ENCODE data around the gene TIGD6. TPM values are rescaled to one million over a fixed set of nuclear protein-coding genes. Genes with fewer than 3 reads are reported as not detected.

Gene TIGD6
- total and polyA plus RNA-seq, 2 experiments from 2014 or later, result 1.4 to 2.1 TPM

DNA sequence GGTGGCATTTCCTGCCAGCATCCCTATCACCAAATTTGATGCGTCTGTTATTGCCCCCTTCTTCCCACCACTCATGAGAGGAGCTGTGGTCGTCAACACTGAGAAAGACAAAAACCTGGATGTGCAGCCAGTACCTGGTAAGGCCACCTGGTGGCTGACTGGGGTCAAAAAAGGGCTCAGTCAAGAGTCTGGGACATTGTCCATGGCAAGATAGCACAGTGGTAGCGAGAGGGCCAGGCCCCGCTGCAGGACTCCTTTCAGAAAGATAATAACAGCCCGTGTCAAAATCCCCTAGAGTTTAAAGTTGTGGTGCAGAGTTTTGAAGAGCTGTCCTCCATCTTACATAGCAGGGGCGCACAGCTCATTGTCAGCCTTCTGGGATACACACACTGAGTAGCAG is 45.1 kb upstream of the TIGD6 start:
- H3K4me2 ChIP-seq, result no peak overlapping the region
- TF ChIP-seq STAT1 (IDR thresholded peaks at IDR 0.05; ENCODE audit: unreplicated experiment), result no peak
- TF ChIP-seq, protein P1, sequence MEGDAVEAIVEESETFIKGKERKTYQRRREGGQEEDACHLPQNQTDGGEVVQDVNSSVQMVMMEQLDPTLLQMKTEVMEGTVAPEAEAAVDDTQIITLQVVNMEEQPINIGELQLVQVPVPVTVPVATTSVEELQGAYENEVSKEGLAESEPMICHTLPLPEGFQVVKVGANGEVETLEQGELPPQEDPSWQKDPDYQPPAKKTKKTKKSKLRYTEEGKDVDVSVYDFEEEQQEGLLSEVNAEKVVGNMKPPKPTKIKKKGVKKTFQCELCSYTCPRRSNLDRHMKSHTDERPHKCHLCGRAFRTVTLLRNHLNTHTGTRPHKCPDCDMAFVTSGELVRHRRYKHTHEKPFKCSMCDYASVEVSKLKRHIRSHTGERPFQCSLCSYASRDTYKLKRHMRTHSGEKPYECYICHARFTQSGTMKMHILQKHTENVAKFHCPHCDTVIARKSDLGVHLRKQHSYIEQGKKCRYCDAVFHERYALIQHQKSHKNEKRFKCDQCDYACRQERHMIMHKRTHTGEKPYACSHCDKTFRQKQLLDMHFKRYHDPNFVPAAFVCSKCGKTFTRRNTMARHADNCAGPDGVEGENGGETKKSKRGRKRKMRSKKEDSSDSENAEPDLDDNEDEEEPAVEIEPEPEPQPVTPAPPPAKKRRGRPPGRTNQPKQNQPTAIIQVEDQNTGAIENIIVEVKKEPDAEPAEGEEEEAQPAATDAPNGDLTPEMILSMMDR (conservative IDR thresholded peaks at IDR 0.05; ENCODE audit: low read depth in 2 of 2), result peak; percentile 49 to 52
- Mint-ChIP-seq H3K36me3 (ENCODE audit: low read depth) (peaks cover 83% of the 10 kb centered on the region), H3K4me3 (no peak overlapping the region), H3K27ac (peak overlapping the region; percentile 75; the same call in 1 of the 2 replicates), H3K9me3 (no peaks in the 10 kb centered on the region), H3K27me3 (ENCODE audit: insufficient read depth, low read depth, poor library complexity) (peaks cover 2% of the 10 kb centered on the region), H3K4me1 (peaks cover 4% of the 10 kb centered on the region)
- H3K9me2 ChIP-seq (ENCODE audit: insufficient read depth), result no peaks in the 10 kb centered on the region
- peak; percentile 72 for ATAC-seq
- H3K27ac ChIP-seq (ENCODE audit: low read depth), result no peak overlapping the region
- no peak overlapping the region for H3K4me3 ChIP-seq
- no peaks in the 10 kb centered on the region for H3F3A ChIP-seq (replicated peaks; ENCODE audit: low read depth)
- no peaks in the 10 kb centered on the region for H3K27me3 ChIP-seq (ENCODE audit: insufficient read depth)
- H3K4me1 ChIP-seq (ENCODE audit: insufficient read depth), result no peaks in the 10 kb centered on the region
- no peaks in the 10 kb centered on the region for H3K79me2 ChIP-seq (replicated peaks; ENCODE audit: insufficient read depth)
- H2AFZ ChIP-seq, result no peak overlapping the region
- peak; percentile 46 for DNase-seq (ENCODE audit: low spot score)
- peaks cover 40% of the 10 kb centered on the region for H3K36me3 ChIP-seq (ENCODE audit: insufficient read depth)
- peaks cover 11% of the 10 kb centered on the region for H4K20me1 ChIP-seq (replicated peaks; ENCODE audit: insufficient read depth)

- Histone ChIP-seq H3K9me2 (ENCODE audit: insufficient read depth) (no peaks in the 10 kb centered on the region), H3K27me3 (ENCODE audit: insufficient read depth) (no peaks in the 10 kb centered on the region), H3K4me2 (no peak overlapping the region), H4K20me1 (replicated peaks; ENCODE audit: insufficient read depth) (peaks cover 11% of the 10 kb centered on the region), H3K27ac (ENCODE audit: low read depth) (no peak overlapping the region), H3K79me2 (replicated peaks; ENCODE audit: insufficient read depth) (no peaks in the 10 kb centered on the region), H3K4me1 (ENCODE audit: insufficient read depth) (no peaks in the 10 kb centered on the region), H3K4me3 (no peak overlapping the region), H3F3A (replicated peaks; ENCODE audit: low read depth) (no peaks in the 10 kb centered on the region), H2AFZ (no peak overlapping the region), H3K36me3 (ENCODE audit: insufficient read depth) (peaks cover 39% of the 10 kb centered on the region)
- peaks cover 80% of the 10 kb centered on the region for H3K36me3 Mint-ChIP-seq (ENCODE audit: low read depth)
- TF ChIP-seq JUNB (IDR thresholded peaks at IDR 0.05; ENCODE audit: unreplicated experiment) (no peak), NANOG (IDR thresholded peaks at IDR 0.05; ENCODE audit: borderline replicate concordance) (no peak), CREB1 (CRISPR knock-in tag; IDR thresholded peaks at IDR 0.05; ENCODE audit: low read depth) (no peak), POLR2AphosphoS5 (IDR thresholded peaks at IDR 0.05; ENCODE audit: low read depth) (no peak), EZH2phosphoT487 (IDR thresholded peaks at IDR 0.05; ENCODE audit: unreplicated experiment) (no peak)
- TF ChIP-seq, protein P2, sequence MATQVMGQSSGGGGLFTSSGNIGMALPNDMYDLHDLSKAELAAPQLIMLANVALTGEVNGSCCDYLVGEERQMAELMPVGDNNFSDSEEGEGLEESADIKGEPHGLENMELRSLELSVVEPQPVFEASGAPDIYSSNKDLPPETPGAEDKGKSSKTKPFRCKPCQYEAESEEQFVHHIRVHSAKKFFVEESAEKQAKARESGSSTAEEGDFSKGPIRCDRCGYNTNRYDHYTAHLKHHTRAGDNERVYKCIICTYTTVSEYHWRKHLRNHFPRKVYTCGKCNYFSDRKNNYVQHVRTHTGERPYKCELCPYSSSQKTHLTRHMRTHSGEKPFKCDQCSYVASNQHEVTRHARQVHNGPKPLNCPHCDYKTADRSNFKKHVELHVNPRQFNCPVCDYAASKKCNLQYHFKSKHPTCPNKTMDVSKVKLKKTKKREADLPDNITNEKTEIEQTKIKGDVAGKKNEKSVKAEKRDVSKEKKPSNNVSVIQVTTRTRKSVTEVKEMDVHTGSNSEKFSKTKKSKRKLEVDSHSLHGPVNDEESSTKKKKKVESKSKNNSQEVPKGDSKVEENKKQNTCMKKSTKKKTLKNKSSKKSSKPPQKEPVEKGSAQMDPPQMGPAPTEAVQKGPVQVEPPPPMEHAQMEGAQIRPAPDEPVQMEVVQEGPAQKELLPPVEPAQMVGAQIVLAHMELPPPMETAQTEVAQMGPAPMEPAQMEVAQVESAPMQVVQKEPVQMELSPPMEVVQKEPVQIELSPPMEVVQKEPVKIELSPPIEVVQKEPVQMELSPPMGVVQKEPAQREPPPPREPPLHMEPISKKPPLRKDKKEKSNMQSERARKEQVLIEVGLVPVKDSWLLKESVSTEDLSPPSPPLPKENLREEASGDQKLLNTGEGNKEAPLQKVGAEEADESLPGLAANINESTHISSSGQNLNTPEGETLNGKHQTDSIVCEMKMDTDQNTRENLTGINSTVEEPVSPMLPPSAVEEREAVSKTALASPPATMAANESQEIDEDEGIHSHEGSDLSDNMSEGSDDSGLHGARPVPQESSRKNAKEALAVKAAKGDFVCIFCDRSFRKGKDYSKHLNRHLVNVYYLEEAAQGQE (IDR thresholded peaks at IDR 0.05; ENCODE audit: unreplicated experiment), result no peak
- TF ChIP-seq, protein P3, sequence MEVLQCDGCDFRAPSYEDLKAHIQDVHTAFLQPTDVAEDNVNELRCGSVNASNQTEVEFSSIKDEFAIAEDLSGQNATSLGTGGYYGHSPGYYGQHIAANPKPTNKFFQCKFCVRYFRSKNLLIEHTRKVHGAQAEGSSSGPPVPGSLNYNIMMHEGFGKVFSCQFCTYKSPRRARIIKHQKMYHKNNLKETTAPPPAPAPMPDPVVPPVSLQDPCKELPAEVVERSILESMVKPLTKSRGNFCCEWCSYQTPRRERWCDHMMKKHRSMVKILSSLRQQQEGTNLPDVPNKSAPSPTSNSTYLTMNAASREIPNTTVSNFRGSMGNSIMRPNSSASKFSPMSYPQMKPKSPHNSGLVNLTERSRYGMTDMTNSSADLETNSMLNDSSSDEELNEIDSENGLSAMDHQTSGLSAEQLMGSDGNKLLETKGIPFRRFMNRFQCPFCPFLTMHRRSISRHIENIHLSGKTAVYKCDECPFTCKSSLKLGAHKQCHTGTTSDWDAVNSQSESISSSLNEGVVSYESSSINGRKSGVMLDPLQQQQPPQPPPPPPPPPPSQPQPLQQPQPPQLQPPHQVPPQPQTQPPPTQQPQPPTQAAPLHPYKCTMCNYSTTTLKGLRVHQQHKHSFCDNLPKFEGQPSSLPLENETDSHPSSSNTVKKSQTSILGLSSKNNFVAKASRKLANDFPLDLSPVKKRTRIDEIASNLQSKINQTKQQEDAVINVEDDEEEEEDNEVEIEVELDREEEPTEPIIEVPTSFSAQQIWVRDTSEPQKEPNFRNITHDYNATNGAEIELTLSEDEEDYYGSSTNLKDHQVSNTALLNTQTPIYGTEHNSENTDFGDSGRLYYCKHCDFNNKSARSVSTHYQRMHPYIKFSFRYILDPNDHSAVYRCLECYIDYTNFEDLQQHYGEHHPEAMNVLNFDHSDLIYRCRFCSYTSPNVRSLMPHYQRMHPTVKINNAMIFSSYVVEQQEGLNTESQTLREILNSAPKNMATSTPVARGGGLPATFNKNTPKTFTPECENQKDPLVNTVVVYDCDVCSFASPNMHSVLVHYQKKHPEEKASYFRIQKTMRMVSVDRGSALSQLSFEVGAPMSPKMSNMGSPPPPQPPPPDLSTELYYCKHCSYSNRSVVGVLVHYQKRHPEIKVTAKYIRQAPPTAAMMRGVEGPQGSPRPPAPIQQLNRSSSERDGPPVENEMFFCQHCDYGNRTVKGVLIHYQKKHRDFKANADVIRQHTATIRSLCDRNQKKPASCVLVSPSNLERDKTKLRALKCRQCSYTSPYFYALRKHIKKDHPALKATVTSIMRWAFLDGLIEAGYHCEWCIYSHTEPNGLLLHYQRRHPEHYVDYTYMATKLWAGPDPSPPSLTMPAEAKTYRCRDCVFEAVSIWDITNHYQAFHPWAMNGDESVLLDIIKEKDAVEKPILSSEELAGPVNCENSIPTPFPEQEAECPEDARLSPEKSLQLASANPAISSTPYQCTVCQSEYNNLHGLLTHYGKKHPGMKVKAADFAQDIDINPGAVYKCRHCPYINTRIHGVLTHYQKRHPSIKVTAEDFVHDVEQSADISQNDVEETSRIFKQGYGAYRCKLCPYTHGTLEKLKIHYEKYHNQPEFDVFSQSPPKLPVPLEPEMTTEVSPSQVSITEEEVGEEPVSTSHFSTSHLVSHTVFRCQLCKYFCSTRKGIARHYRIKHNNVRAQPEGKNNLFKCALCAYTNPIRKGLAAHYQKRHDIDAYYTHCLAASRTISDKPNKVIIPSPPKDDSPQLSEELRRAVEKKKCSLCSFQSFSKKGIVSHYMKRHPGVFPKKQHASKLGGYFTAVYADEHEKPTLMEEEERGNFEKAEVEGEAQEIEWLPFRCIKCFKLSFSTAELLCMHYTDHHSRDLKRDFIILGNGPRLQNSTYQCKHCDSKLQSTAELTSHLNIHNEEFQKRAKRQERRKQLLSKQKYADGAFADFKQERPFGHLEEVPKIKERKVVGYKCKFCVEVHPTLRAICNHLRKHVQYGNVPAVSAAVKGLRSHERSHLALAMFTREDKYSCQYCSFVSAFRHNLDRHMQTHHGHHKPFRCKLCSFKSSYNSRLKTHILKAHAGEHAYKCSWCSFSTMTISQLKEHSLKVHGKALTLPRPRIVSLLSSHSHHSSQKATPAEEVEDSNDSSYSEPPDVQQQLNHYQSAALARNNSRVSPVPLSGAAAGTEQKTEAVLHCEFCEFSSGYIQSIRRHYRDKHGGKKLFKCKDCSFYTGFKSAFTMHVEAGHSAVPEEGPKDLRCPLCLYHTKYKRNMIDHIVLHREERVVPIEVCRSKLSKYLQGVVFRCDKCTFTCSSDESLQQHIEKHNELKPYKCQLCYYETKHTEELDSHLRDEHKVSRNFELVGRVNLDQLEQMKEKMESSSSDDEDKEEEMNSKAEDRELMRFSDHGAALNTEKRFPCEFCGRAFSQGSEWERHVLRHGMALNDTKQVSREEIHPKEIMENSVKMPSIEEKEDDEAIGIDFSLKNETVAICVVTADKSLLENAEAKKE (CRISPR knock-in tag; IDR thresholded peaks at IDR 0.05), result no peak
- H3K27me3 Mint-ChIP-seq (ENCODE audit: insufficient read depth, low read depth, poor library complexity), result peaks cover 2% of the 10 kb centered on the region
- no peak for DNase-seq (ENCODE audit: low spot score)
- H3K4me3 Mint-ChIP-seq, result no peak overlapping the region
- no peaks in the 10 kb centered on the region for H3K9me3 Mint-ChIP-seq
- no peak for ATAC-seq
- no peak overlapping the region for H3K27ac Mint-ChIP-seq
- peaks cover 4% of the 10 kb centered on the region for H3K4me1 Mint-ChIP-seq
Observed at GRCh38 chr5:150044712-150045111, 44.3 kb upstream of the TIGD6 start.

All from GM23338 (cell line).